PC-9 (cell line): Measurements from ENCODE around the gene BACH2. TPM values are rescaled to one million over a fixed set of nuclear protein-coding genes. Genes with fewer than 3 reads are reported as not detected.

Source experiments
- BruUV-seq: library from RNA; stranded (reverse); fragments of 400-500 nt; replicated peaks from 2 replicates; lab custom pipeline; 2021; lab: Mats Ljungman, UMichigan
- CTCF ChIA-PET: fragments of 300-600 bp; sonication (Branson Sonifier 250); formaldehyde crosslinking; loops from one replicate; lab custom pipeline; 2022; ENCODE audit warnings: antibody characterized with exemption; lab: Charles Lee
- POLR2A ChIA-PET: fragments of 300-600 bp; sonication (Branson Sonifier 250); formaldehyde crosslinking; loops from one replicate; lab custom pipeline; 2022; ENCODE audit warnings: antibody characterized with exemption; ENCODE audit not compliant: unreplicated experiment; lab: Charles Lee
- DNase-seq, 2 experiments: peaks; one replicate each; pipeline versions ENCODE4 v3.0.0 to v3.0.0-alpha.2; 2015 to 2022; ENCODE audit warnings: mixed read lengths in 1 of 2
- H2AFZ ChIP-seq: fragments of 200-600 bp; sonication (generic); 2 replicates; pipeline ENCODE4 v1.8.1; 2017; ENCODE audit warnings: antibody characterized with exemption
- H3F3A ChIP-seq: fragments of 200-600 bp; sonication (generic); 2 replicates; pipeline ENCODE4 v1.8.1; 2017; ENCODE audit warnings: antibody characterized with exemption, mild to moderate bottlenecking, low read depth; ENCODE audit not compliant: insufficient read depth
- H3K27ac ChIP-seq: fragments of 200-600 bp; sonication (generic); 2 replicates; pipeline ENCODE4 v1.6.1; 2016; ENCODE audit warnings: mixed run types
- H3K27me3 ChIP-seq: fragments of 200-600 bp; sonication (generic); 2 replicates; pipeline ENCODE4 v1.6.1; 2016; ENCODE audit warnings: low read depth, mixed run types; ENCODE audit not compliant: insufficient read depth
- H3K36me3 ChIP-seq: fragments of 200-600 bp; sonication (generic); 2 replicates; pipeline ENCODE4 v1.6.1; 2016; ENCODE audit warnings: low read depth, mixed run types
- H3K4me1 ChIP-seq: fragments of 200-600 bp; sonication (generic); replicated peaks from 2 replicates; pipeline ENCODE4 v1.6.1; 2016; ENCODE audit warnings: mixed run types; ENCODE audit not compliant: insufficient read depth
- H3K4me2 ChIP-seq: fragments of 200-600 bp; sonication (generic); 2 replicates; pipeline ENCODE4 v1.6.1; 2017; ENCODE audit warnings: mixed run types
- H3K4me3 ChIP-seq: fragments of 200-600 bp; sonication (generic); 2 replicates; pipeline ENCODE4 v1.6.1; 2016; ENCODE audit warnings: mixed run types
- H3K79me2 ChIP-seq: fragments of 200-600 bp; sonication (generic); 2 replicates; pipeline ENCODE4 v1.6.1; 2017; ENCODE audit warnings: low read depth, mixed run types
- H3K9me2 ChIP-seq: fragments of 200-600 bp; sonication (generic); 2 replicates; pipeline ENCODE4 v1.8.1; 2017; ENCODE audit warnings: mild to moderate bottlenecking; ENCODE audit not compliant: insufficient read depth
- H3K9me3 ChIP-seq: fragments of 200-600 bp; sonication (generic); 2 replicates; pipeline ENCODE4 v1.8.1; 2016; ENCODE audit warnings: low read depth; ENCODE audit not compliant: insufficient read depth
- H4K20me1 ChIP-seq: fragments of 200-600 bp; sonication (generic); 2 replicates; pipeline ENCODE4 v1.8.1; 2017; ENCODE audit not compliant: insufficient read depth
- EZH2 ChIP-seq: fragments of 200-600 bp; sonication (generic); IDR thresholded peaks from 2 replicates; pipeline ENCODE4 v1.8.0; 2017; ENCODE audit warnings: antibody characterized with exemption, low read depth
- intact Hi-C: fragments of 100-400 bp; cut with micrococcal nuclease; formaldehyde crosslinking; loops from one replicate; pipeline ENCODE4 v1.10.0; 2022; ENCODE audit not compliant: unreplicated experiment
- total RNA-seq: library from RNA; stranded (reverse); gene quantifications from 2 replicates; pipeline ENCODE4 v1.2.3, GENCODE V29; 2021
- TF ChIP-seq, protein P1 (sequence below): fragments of 200-600 bp; sonication (generic); conservative IDR thresholded peaks from 2 replicates; pipeline ENCODE4 v1.6.1; 2017; ENCODE audit warnings: mixed run types, antibody characterized with exemption, mild to moderate bottlenecking, moderate library complexity

Gene BACH2
- total RNA-seq, 1 experiment from 2014 or later, result 2.3 TPM

DNA sequence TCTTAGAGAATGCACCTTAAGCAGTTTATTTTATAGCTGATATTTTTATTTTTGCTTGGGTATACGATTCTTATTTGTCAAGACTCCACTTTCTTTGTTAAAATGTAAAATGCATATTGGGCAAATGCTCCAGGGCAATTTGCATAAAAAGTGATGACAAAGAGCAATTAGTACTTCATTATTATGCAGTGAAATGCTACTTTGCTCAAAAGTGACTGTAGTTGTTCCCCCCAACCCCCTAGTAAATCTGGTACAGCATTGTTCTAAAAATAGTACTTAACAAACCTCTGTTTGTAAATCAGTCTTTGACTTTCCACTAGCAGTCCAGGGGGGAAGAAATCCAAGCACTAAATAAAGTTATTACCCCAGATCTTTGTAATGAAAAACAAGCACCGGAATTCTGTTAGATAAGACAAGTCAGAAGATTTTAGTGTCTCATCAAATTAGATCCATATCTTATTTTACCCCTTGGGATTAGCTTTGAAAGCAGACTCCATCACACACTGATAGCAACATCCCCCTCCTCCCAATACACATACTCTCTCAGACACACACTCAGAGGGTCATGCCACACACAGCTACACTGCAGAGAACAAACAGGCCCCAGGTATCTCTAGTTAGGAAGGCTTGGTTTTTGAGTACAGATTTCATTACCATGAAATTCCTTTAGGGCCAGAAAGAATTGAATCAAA lies 32.9 kb upstream of the BACH2 start:
- no peak overlapping the region for H3K27ac ChIP-seq
- no peaks in the 10 kb centered on the region for H3K36me3 ChIP-seq
- H3K9me2 ChIP-seq, result no peaks in the 10 kb centered on the region
- no peaks in the 10 kb centered on the region for H3K4me1 ChIP-seq
- no TSS peak for BruUV-seq
- CTCF ChIA-PET, result no interaction called here
- H2AFZ ChIP-seq, result no peak overlapping the region
- H3K9me3 ChIP-seq, result no peaks in the 10 kb centered on the region
- no peaks in the 10 kb centered on the region for H3F3A ChIP-seq
- no peak for DNase-seq
- intact Hi-C loops, result no loop called here
- no peak overlapping the region for H3K4me3 ChIP-seq
- H3K79me2 ChIP-seq, result no peaks in the 10 kb centered on the region
- no peaks in the 10 kb centered on the region for H4K20me1 ChIP-seq
- TF ChIP-seq EZH2, result no peak
- TF ChIP-seq, protein P1, sequence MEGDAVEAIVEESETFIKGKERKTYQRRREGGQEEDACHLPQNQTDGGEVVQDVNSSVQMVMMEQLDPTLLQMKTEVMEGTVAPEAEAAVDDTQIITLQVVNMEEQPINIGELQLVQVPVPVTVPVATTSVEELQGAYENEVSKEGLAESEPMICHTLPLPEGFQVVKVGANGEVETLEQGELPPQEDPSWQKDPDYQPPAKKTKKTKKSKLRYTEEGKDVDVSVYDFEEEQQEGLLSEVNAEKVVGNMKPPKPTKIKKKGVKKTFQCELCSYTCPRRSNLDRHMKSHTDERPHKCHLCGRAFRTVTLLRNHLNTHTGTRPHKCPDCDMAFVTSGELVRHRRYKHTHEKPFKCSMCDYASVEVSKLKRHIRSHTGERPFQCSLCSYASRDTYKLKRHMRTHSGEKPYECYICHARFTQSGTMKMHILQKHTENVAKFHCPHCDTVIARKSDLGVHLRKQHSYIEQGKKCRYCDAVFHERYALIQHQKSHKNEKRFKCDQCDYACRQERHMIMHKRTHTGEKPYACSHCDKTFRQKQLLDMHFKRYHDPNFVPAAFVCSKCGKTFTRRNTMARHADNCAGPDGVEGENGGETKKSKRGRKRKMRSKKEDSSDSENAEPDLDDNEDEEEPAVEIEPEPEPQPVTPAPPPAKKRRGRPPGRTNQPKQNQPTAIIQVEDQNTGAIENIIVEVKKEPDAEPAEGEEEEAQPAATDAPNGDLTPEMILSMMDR, result no peak
- no peaks in the 10 kb centered on the region for H3K27me3 ChIP-seq
- no peak overlapping the region for H3K4me2 ChIP-seq
- POLR2A ChIA-PET, result no interaction called here

DNA sequence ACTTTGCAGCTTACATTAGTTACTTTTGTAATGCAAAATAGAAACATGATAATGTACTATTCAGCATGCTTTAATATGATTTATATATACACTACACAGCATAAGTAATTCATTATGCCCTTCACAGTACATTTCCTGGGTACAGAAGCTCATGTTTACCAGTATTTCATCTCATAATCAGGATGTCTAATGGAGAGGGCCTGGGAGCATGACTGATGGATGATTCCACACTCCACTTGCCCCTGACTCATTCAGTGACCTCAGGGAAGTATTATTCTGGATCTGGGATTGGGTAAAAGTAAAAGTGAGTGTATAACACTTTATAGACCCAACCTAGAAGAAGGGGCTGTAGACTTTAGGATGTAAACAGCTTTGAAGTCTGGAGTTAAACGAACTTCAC lies 31.4 kb upstream of the BACH2 start:
- POLR2A ChIA-PET, result interaction anchor here (0.6 kb wide), 1 partner anchor 25 kb away, joined by 5 read pairs; no protein-coding TSS in a partner anchor
- no peaks in the 10 kb centered on the region for H3K4me1 ChIP-seq
- no peak overlapping the region for H3K4me3 ChIP-seq
- no peaks in the 10 kb centered on the region for H3K9me3 ChIP-seq
- no peaks in the 10 kb centered on the region for H3K27me3 ChIP-seq
- no peak overlapping the region for H3K4me2 ChIP-seq
- no peaks in the 10 kb centered on the region for H4K20me1 ChIP-seq
- no peaks in the 10 kb centered on the region for H3K79me2 ChIP-seq
- no peak for DNase-seq
- H3F3A ChIP-seq, result no peaks in the 10 kb centered on the region
- no peak overlapping the region for H2AFZ ChIP-seq
- BruUV-seq, result no TSS peak
- CTCF ChIA-PET, result interaction anchor here (0.6 kb wide), 1 partner anchor 1471 kb away, joined by 3 read pairs; no protein-coding TSS in a partner anchor
- no peaks in the 10 kb centered on the region for H3K36me3 ChIP-seq
- TF ChIP-seq EZH2, result no peak
- TF ChIP-seq, protein P1, result no peak
- no peaks in the 10 kb centered on the region for H3K9me2 ChIP-seq
- intact Hi-C loops, result no loop called here
- H3K27ac ChIP-seq, result no peak overlapping the region

DNA sequence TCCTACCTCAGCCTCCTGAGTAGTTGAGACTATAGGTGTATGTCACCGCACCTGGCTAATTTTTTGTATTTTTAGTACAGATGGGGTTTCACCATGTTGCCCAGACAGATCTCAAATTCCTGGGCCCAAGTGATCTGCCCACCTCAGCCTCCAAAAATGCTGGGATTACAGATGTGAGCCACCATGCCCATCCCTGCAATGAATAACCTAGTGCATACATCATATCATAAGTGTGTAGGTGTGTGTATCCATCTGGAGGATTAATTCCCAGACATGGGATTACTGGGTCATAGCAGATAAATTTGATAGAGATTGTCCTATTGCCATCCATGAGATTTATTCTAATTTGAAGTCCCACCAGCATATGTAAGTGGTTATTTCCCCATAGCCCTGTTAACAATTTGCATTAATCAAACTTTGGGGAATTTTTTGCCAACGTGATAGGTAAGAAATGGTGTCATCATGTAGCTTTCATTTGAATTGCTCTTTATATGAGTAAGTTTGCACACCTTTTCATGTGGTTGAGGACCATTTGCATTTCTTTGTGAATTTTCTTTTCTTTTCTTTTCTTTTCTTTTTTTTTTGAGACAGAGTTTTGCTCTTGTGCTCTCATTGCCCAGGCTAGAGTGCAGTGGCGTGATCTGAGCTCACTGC lies 29.9 kb upstream of the BACH2 start:
- TF ChIP-seq, protein P1, result no peak
- no peak for TF ChIP-seq EZH2
- POLR2A ChIA-PET, result no interaction called here

More for the DNA sequence above, 29.9 kb upstream of the BACH2 start:
- no peak for DNase-seq
- H3K4me2 ChIP-seq, result no peak overlapping the region
- H3K79me2 ChIP-seq, result no peaks in the 10 kb centered on the region
- H3K36me3 ChIP-seq, result no peaks in the 10 kb centered on the region
- no peaks in the 10 kb centered on the region for H4K20me1 ChIP-seq
- no peak overlapping the region for H3K27ac ChIP-seq
- H3K9me3 ChIP-seq, result no peaks in the 10 kb centered on the region
- no peaks in the 10 kb centered on the region for H3K4me1 ChIP-seq
- no TSS peak for BruUV-seq
- CTCF ChIA-PET, result no interaction called here
- no peak overlapping the region for H3K4me3 ChIP-seq
- intact Hi-C loops, result no loop called here
- H3K9me2 ChIP-seq, result no peaks in the 10 kb centered on the region
- H2AFZ ChIP-seq, result no peak overlapping the region
- H3K27me3 ChIP-seq, result no peaks in the 10 kb centered on the region
- H3F3A ChIP-seq, result no peaks in the 10 kb centered on the region
